ENCODE measurements around the gene PDIA5.

PDIA5 gene

GRCh38 chr3:123122057-123122456, 55.2 kb downstream of the PDIA5 start:
- no peak for DNase-seq

GRCh38 chr3:123122525-123123315, 55.9 kb downstream of the PDIA5 start:
- no peak for DNase-seq

GRCh38 chr3:123123716-123124616, 57.1 kb downstream of the PDIA5 start:
- DNase-seq: no peak

- no peak for DNase-seq
Observed at GRCh38 chr3:123124971-123125370, 58.1 kb downstream of the PDIA5 start.

- no peak for DNase-seq
Observed at GRCh38 chr3:123126031-123126430, 59.2 kb downstream of the PDIA5 start.

DNA sequence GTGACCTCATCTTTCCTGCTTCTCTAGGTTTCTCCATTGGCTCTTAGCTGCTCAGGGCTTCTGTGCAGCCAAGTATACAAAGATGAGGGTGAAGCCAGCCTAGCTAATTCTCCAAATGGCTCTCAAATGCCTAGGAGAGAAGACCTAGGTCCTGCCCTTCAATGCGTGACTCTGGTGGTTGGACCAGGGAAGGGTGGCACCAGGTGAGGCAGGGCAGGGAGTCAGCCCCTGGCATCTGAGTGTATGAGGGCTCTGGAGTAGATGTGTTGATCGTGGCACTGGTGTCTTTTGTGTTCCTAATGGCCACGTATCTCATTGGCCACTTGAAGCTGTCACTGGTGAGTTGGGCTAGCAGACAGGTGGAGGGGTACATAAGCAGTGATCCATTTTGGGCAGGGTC, 59.8 kb downstream of the PDIA5 start:
- no peak for DNase-seq

GRCh38 chr3:123129092-123129491, 62.3 kb downstream of the PDIA5 start:
- DNase-seq: no peak

DNA sequence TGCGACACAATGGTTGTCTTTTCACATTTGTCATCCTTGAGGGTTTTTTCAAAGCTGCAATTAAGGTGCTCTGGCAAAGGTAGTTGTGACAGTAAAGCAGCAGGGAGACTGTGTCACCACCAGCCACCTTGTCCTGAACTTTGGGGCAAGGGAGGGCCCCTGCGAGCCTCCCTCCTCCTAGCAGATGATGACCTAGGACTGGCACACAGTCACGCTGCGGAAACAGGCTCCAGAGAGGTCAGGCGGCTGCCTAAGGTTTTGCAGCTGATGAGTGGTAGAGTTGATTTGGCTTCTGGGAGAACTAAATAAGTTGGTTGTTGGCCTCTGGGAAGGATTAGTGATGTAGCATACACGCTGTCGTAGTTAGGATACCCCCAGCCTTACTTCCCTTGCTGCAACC, 62.7 kb downstream of the PDIA5 start:
- no peak for DNase-seq

DNA sequence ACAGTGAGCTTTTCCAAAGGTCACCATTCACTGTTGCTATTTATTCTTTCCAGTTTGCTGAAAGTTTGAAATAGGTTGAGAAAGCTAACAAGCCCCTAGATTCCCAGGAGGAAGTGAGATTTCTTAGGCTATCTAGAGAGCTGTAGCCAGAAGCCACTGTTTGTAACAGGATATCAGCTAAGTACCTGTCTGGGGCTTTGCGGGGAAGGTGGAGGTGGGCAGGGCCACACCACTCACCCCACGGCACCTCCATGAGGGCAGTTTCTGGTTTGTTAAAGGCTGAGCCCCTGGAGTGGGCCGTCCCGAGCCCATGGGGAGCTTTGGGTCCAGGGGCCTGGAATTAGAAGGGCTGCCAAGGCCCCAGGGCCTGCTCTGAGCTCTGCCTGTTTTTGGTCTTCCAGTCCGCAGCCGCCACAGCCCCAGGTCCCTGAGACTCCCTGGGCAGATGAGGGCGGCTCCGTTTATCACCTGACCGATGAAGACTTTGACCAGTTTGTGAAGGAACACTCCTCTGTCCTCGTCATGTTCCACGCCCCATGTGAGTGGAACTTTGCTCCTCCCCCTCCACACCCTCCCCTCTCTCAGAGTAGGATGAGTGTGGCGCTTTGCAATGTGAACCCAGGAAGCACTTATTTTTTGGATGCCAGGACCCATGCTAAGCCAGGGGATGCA, 63.4 kb downstream of the PDIA5 start:
- DNase-seq: no peak

GRCh38 chr3:123134671-123135070, 67.8 kb downstream of the PDIA5 start:
- DNase-seq: no peak

GRCh38 chr3:123137001-123137400, 70.2 kb downstream of the PDIA5 start:
- no peak for DNase-seq

DNA sequence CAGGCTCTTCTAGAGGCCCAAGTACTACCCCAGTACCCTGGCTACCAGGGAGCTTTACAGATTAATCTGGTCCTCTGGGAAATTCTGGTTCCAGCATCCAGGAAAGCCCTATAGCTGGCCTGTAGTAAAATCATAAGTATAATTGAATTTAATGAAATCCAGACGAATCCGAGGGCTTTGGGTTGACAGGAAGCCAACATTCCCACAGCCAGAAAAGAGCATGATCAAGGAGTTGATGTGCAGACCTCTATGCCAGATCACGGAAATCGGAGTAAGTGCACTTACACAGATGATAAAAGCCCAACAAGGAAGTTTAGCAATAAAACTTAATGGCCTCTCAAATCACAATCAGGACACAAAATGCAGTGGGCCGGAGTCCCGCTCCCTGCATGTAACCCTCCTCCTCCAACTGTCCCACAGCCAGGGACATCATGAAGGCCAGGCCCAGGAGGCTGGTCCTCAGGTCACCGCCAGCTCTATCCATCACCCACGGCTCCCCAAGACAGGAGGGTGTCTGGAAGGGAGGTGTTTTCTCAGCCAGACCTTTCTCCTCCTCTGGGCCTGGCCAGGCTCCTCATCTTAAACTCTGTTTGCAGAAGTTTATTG, 72.1 kb downstream of the PDIA5 start:
- DNase-seq: no peak

DNA sequence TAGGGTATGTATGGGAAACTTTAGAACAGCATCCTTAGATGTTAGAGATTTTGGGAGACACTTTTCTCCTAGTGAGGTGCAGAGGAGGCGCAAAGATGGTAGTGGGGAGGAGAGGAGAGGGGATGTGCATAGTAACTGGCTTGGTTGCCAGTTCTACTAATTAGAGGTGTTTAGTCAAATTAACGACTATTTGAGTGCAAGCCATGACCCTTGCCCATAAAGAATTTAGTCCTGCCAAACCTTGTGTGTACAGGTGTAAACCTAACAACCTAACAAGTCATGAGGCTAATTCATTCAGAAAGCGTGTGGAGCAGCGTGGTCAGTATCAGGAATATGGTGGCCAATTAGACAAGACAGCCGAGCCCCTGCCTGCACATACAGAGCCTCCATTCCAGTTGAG, 72.7 kb downstream of the PDIA5 start:
- no peak for DNase-seq

GRCh38 chr3:123140550-123140949, 73.7 kb downstream of the PDIA5 start:
- no peak for DNase-seq

GRCh38 chr3:123141276-123141675, 74.5 kb downstream of the PDIA5 start:
- no peak for DNase-seq

DNA sequence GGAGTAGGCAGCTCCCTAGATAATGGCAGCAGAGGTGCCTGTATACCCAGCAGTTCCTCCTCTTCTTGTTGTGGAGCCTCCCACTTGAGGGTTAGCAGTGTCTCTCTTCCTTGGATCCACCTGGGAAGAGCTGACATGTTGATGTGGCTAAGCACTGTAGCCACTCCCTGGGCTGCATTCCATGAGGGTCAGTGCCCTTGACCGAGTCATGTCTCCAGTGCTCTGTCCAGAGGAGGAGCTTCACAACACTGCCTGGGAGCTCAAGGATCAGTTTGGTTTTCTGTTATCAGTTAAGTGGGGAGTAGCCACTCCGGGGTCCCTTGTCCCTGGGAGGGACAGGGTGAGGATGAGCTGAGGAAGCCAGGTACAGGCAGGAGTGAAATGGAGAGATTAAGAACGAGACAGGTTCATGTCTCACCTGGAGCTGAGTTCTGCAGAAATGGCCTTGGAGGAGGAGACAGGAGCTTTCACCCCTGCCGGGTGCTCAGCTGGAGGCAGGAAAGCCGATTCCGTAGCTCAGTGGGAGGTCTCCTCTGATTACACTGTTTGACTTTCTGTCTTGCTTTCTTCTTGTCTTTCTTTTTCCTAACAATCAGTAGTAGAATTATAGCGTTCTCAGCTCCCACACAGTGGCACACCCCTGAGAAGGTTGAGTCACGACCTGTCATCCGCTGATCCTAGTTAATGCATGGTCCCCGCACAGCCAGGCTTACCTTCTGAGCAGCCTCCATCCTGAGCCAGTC, 77.0 kb downstream of the PDIA5 start:
- no peak for DNase-seq

DNA sequence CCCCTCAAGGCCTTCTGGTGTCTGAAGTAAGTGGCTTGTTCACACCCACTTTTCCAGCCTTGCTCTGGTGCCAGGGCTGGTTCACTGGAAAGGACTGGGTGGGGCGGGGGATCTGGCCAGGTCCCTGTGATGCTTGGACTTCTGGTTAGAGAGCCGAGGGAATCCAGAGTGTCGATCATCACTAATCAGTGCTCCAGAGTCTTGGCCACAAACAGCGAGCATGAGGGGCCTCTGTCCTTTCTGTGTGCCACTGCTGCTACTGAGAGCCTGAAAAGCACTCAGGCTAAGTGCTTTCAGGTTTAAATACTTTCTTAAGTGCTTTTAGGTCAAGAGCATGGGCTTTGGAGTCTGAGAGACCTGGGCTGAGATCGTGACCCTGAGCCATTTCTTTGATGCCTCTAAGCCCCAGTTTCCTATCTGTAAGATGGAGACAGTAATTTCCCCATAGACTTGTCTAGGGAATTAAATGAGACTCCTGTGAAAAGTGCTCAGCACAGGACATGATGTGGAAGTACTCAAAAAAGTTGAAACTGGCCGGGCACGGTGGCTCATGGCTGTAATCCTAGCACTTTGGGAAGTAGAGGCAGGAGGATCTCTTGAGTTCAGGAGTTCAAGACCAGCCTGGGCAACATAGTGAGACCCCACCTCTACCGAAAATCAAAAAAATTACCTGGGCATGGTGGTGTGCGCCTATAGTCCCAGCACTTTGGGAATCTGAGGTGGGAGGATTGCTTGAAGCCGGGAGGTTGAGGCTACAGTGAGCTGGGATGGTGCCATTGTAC, 81.1 kb downstream of the PDIA5 start:
- no peak for DNase-seq

GRCh38 chr3:123148772-123149171, 81.9 kb downstream of the PDIA5 start:
- DNase-seq: no peak

- no peak for DNase-seq
Observed at GRCh38 chr3:123149525-123149924, 82.7 kb downstream of the PDIA5 start.

- DNase-seq: no peak
Observed at GRCh38 chr3:123150449-123151215, 83.8 kb downstream of the PDIA5 start.

DNA sequence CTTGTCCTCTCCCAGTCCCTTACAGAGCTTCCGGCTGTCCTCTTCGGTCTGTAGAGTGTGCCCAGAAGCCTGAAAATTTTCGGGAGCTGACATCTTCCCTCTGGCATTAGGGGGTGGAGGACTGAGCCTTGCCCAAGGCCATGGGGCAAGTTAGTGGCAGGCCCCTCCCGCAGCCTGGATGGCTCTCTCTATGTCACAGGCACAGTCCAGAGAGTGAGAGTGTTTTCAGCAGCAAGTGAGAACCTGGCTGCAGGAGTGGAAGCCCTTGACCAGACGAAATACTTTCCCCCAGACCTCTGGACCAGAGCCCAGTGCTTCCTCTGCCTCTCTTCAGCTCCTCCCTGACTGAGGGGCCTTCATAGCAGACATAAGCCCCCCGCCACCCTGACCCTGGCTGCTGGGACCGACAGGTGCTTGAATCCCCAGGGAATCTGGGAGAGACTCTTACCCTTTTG, 84.5 kb downstream of the PDIA5 start:
- DNase-seq: no peak

All from NCI-H1105 (cell line).